Peyer's patch (tissue), 4 donors: ENCODE results near the gene AMIGO3.

Source experiments
- CTCF ChIP-seq, 6 experiments: fragments of 450-650 bp in 4 of 6; fragments of 200-600 bp in 2 of 6; sonication (generic) in 1 of 6; IDR thresholded peaks; one replicate each; pipeline ENCODE4 v1.5.1; 2017 to 2019; ENCODE audit warnings: antibody characterized with exemption in 6 of 6, mild to moderate bottlenecking in 3 of 6, moderate library complexity in 1 of 6
- POLR2A ChIP-seq, 2 donors: fragments of 450-650 bp; IDR thresholded peaks; one replicate each; pipeline ENCODE4 v1.5.1; 2017; ENCODE audit warnings: antibody characterized with exemption in 2 of 2, mild to moderate bottlenecking in 2 of 2, moderate library complexity in 2 of 2

GRCh38 chr3:49720855-49721595 lies 1.5 kb upstream of the AMIGO3 start:
- TF ChIP-seq CTCF (IDR thresholded peaks at IDR 0.05) (no peak), POLR2A (IDR thresholded peaks at IDR 0.05) (no peak)
